ENCODE results near the gene CDKAL1.
A peak's percentile ranks its signal among the peaks of the same experiment; 100 is the strongest.
"Not testable (repeated sequence)": the region's sequence is repeated elsewhere in the genome, so short reads cannot be mapped to it uniquely, and the experiment has no call there.

CDKAL1 gene

GRCh38 chr6:20589266-20589665, 55.0 kb downstream of the CDKAL1 start:
- TF ChIP-seq EZH2phosphoT487 (IDR thresholded peaks at IDR 0.05; ENCODE audit: borderline replicate concordance) (no peak), CTCF (conservative IDR thresholded peaks at IDR 0.05; ENCODE audit: low read length) (no peak)
- peaks cover 20% of the 10 kb centered on the region; the same call in 1 of the 2 replicates for H3K79me2 ChIP-seq (ENCODE audit: insufficient read depth, low read length)
- H2AFZ ChIP-seq (ENCODE audit: low read length): peak overlapping the region; percentile 48; the same call in 1 of the 2 replicates
- peak overlapping the region; percentile 51 for H3K9ac ChIP-seq (ENCODE audit: low read depth, low read length, poor library complexity, severe bottlenecking)
- no peaks in the 10 kb centered on the region for H3K9me2 ChIP-seq (replicated peaks; ENCODE audit: low read depth, low read length)
- H3K4me1 ChIP-seq (ENCODE audit: insufficient read depth, low read length, poor library complexity, severe bottlenecking): peaks cover 29% of the 10 kb centered on the region
- peaks cover 3% of the 10 kb centered on the region; the same call in 1 of the 2 replicates for H3F3A ChIP-seq (ENCODE audit: low read depth)
- H4K20me1 ChIP-seq (ENCODE audit: insufficient read depth, low read length, poor library complexity, severe bottlenecking): no peaks in the 10 kb centered on the region
- no peaks in the 10 kb centered on the region for H3K36me3 ChIP-seq (ENCODE audit: insufficient read depth, low read length)
- peak overlapping the region; percentile 57 for H3K4me3 ChIP-seq (ENCODE audit: low read length, poor library complexity, severe bottlenecking)
- H3K9me3 ChIP-seq (ENCODE audit: insufficient read depth, low read depth, low read length): peaks cover 5% of the 10 kb centered on the region; the same call in 1 of the 2 replicates
- H3K4me2 ChIP-seq (ENCODE audit: low read depth, low read length, poor library complexity, severe bottlenecking): peak overlapping the region; percentile 70
- H3K27me3 ChIP-seq (ENCODE audit: insufficient read depth, low read length, poor library complexity, severe bottlenecking): no peaks in the 10 kb centered on the region

GRCh38 chr6:20590476-20590875, 56.2 kb downstream of the CDKAL1 start:
- not testable (repeated sequence) for H3K4me3 ChIP-seq (ENCODE audit: low read length, poor library complexity, severe bottlenecking); H3K9me3 ChIP-seq (ENCODE audit: insufficient read depth, low read depth, low read length); H3K36me3 ChIP-seq (ENCODE audit: insufficient read depth, low read length); H4K20me1 ChIP-seq (ENCODE audit: insufficient read depth, low read length, poor library complexity, severe bottlenecking); H3K27me3 ChIP-seq (ENCODE audit: insufficient read depth, low read length, poor library complexity, severe bottlenecking); H3K4me2 ChIP-seq (ENCODE audit: low read depth, low read length, poor library complexity, severe bottlenecking); H2AFZ ChIP-seq (ENCODE audit: low read length); H3K9me2 ChIP-seq (replicated peaks; ENCODE audit: low read depth, low read length); H3F3A ChIP-seq (ENCODE audit: low read depth); H3K9ac ChIP-seq (ENCODE audit: low read depth, low read length, poor library complexity, severe bottlenecking)
- H3K4me1 ChIP-seq (ENCODE audit: insufficient read depth, low read length, poor library complexity, severe bottlenecking): peaks cover 22% of the 10 kb centered on the region
- peaks cover 23% of the 10 kb centered on the region; the same call in 1 of the 2 replicates for H3K79me2 ChIP-seq (ENCODE audit: insufficient read depth, low read length)

DNA sequence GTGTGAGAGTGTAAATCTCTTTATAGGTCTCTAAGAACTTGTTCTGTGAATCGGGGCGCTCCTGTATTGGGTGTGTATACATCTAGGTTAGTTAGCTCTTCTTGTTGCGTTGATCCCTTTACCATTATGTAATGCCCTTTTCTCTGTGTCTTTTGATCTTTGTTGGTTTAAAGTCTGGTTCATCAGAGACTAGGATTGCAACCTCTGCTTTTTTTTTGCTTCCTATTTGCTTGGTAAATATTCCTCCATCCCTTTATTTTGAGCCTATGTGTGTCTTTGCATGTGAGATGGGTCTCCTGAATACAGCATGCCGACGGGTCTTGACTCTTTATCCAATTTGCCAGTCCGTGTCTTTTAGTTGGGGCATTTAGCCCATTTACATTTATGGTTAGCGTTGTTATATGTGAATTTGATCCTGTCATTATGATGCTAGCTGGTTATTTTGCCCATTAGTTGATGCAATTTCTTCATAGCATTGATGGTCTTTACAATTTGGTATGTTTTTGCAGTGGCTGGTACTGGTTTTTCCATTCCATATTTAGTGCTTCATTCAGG, 60.1 kb downstream of the CDKAL1 start:
- not testable (repeated sequence) for H3K4me3 ChIP-seq (ENCODE audit: low read length, poor library complexity, severe bottlenecking); H3K27me3 ChIP-seq (ENCODE audit: insufficient read depth, low read length, poor library complexity, severe bottlenecking)

GRCh38 chr6:20599302-20600051, 65.2 kb downstream of the CDKAL1 start:
- H3K79me2 ChIP-seq (ENCODE audit: insufficient read depth, low read length): peaks cover 38% of the 10 kb centered on the region
- H2AFZ ChIP-seq (ENCODE audit: low read length): no peak overlapping the region
- H3K4me1 ChIP-seq (ENCODE audit: insufficient read depth, low read length, poor library complexity, severe bottlenecking): peaks cover 13% of the 10 kb centered on the region
- no peaks in the 10 kb centered on the region; the same call in 1 of the 2 replicates for H3K9me3 ChIP-seq (ENCODE audit: insufficient read depth, low read depth, low read length)
- H3K9me2 ChIP-seq (replicated peaks; ENCODE audit: low read depth, low read length): no peaks in the 10 kb centered on the region
- H3F3A ChIP-seq (ENCODE audit: low read depth): no peaks in the 10 kb centered on the region
- no peaks in the 10 kb centered on the region for H3K27me3 ChIP-seq (ENCODE audit: insufficient read depth, low read length, poor library complexity, severe bottlenecking)
- H4K20me1 ChIP-seq (ENCODE audit: insufficient read depth, low read length, poor library complexity, severe bottlenecking): no peaks in the 10 kb centered on the region
- no peak for TF ChIP-seq EZH2phosphoT487 (IDR thresholded peaks at IDR 0.05; ENCODE audit: borderline replicate concordance)
- TF ChIP-seq CTCF (conservative IDR thresholded peaks at IDR 0.05; ENCODE audit: low read length): no peak
- no peak overlapping the region for H3K9ac ChIP-seq (ENCODE audit: low read depth, low read length, poor library complexity, severe bottlenecking)
- no peak overlapping the region for H3K4me2 ChIP-seq (ENCODE audit: low read depth, low read length, poor library complexity, severe bottlenecking)
- H3K4me3 ChIP-seq (ENCODE audit: low read length, poor library complexity, severe bottlenecking): no peak overlapping the region
- H3K36me3 ChIP-seq (ENCODE audit: insufficient read depth, low read length): peaks cover 20% of the 10 kb centered on the region; the same call in 1 of the 2 replicates

More for the DNA sequence above, 60.1 kb downstream of the CDKAL1 start:
- not testable (repeated sequence) for H3K4me2 ChIP-seq (ENCODE audit: low read depth, low read length, poor library complexity, severe bottlenecking); H4K20me1 ChIP-seq (ENCODE audit: insufficient read depth, low read length, poor library complexity, severe bottlenecking); H3K9me3 ChIP-seq (ENCODE audit: insufficient read depth, low read depth, low read length); H3K9ac ChIP-seq (ENCODE audit: low read depth, low read length, poor library complexity, severe bottlenecking); H3K9me2 ChIP-seq (replicated peaks; ENCODE audit: low read depth, low read length); H2AFZ ChIP-seq (ENCODE audit: low read length); H3F3A ChIP-seq (ENCODE audit: low read depth)
- Histone ChIP-seq H3K36me3 (ENCODE audit: insufficient read depth, low read length) (peaks cover 19% of the 10 kb centered on the region; the same call in 1 of the 2 replicates), H3K79me2 (ENCODE audit: insufficient read depth, low read length) (peaks cover 36% of the 10 kb centered on the region; the same call in 1 of the 2 replicates), H3K4me1 (ENCODE audit: insufficient read depth, low read length, poor library complexity, severe bottlenecking) (peaks cover 10% of the 10 kb centered on the region)
